ENCODE measurements around the gene TRMT2B. TPM values are rescaled to one million over a fixed set of nuclear protein-coding genes. Genes with fewer than 3 reads are reported as not detected.

The TRMT2B gene
- total and polyA plus RNA-seq, 10 of the 15 experiments (the other 5 are each of a cell fraction or from before 2014, with no cell fraction given): 2.5 to 14.2 (median 11.5) TPM

GRCh38 chrX:101051549-101052302 lies at the start of gene TRMT2B (continued):
- no peak for TF ChIP-seq CUX1 (IDR thresholded peaks at IDR 0.05; ENCODE audit: insufficient replicate concordance, low read depth, low read length)
- TF ChIP-seq RAD21 (IDR thresholded peaks at IDR 0.05; ENCODE audit: insufficient read depth, low read depth, low read length): no peak
- TF ChIP-seq GATAD2B (conservative IDR thresholded peaks at IDR 0.05; ENCODE audit: low read depth): 0 out of 2 replicates have a peak, but pooled peaks have one; percentile 61
- TF ChIP-seq ATF7 (IDR thresholded peaks at IDR 0.05; ENCODE audit: low read depth): no peak
- no peak for TF ChIP-seq CBX3 (IDR thresholded peaks at IDR 0.05; ENCODE audit: borderline replicate concordance, low read depth)

Measured in GM12878 (cell line).